Measurements from ENCODE around the gene ADAM30. TPM values are rescaled to one million over a fixed set of nuclear protein-coding genes. Genes with fewer than 3 reads are reported as not detected.

Gene ADAM30
- total RNA-seq, 3 donors from 2014 or later (not counting 1 experiment from before 2014, with no cell fraction given), result 0.13 TPM; not detected in 2

DNA sequence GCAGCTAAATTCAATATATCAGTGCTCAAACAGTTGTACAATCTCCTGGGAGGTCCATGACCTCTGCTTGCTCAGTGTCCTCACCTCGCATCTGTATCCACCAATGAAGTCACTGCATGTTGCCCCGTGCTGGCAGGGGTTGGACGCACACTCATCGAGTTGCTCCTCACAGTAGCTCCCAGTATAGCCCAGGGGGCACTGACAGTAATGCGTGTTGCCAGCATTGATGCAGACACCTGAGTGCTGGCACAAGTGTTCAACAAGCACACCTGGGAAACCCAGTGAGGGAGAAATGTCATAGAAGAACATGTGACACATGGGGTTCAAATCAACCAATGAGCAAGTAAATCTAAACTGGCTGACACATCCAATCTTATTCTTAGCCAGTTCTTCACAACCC is 40.9 kb upstream of the ADAM30 start:
- H3K9me3 ChIP-seq (ENCODE audit: control insufficient read depth, insufficient read depth, low read length), result no peaks in the 10 kb centered on the region
- H3K9me3 Mint-ChIP-seq, result peaks cover 0 to 6% of the 10 kb centered on the region in 2 donors
- peaks cover 46% of the 10 kb centered on the region for H3K36me3 Mint-ChIP-seq
- H3K4me1 Mint-ChIP-seq, result no peaks in the 10 kb centered on the region
- peaks cover 86% of the 10 kb centered on the region for H3K36me3 ChIP-seq (ENCODE audit: control insufficient read depth, insufficient read depth, low read length)
- no peaks in the 10 kb centered on the region for H3K27me3 ChIP-seq (ENCODE audit: control insufficient read depth, insufficient read depth, low read length)
- H3K4me3 ChIP-seq (ENCODE audit: low read length), result no peak overlapping the region
- WGBS (ENCODE audit: insufficient coverage), result 98% methylated on average over 5 of the region's 5 CpGs
- H3K27ac Mint-ChIP-seq, result no peak overlapping the region
- H3K4me1 ChIP-seq (ENCODE audit: control insufficient read depth, insufficient read depth, low read length), result no peaks in the 10 kb centered on the region
- TF ChIP-seq, protein P1, sequence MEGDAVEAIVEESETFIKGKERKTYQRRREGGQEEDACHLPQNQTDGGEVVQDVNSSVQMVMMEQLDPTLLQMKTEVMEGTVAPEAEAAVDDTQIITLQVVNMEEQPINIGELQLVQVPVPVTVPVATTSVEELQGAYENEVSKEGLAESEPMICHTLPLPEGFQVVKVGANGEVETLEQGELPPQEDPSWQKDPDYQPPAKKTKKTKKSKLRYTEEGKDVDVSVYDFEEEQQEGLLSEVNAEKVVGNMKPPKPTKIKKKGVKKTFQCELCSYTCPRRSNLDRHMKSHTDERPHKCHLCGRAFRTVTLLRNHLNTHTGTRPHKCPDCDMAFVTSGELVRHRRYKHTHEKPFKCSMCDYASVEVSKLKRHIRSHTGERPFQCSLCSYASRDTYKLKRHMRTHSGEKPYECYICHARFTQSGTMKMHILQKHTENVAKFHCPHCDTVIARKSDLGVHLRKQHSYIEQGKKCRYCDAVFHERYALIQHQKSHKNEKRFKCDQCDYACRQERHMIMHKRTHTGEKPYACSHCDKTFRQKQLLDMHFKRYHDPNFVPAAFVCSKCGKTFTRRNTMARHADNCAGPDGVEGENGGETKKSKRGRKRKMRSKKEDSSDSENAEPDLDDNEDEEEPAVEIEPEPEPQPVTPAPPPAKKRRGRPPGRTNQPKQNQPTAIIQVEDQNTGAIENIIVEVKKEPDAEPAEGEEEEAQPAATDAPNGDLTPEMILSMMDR (IDR thresholded peaks at IDR 0.05), result no peak
- intact Hi-C loops (cut with micrococcal nuclease), result no loop called here
- no peaks in the 10 kb centered on the region for H3K27me3 Mint-ChIP-seq (ENCODE audit: low read depth in 2 of 2)
- ATAC-seq (no peak), DNase-seq (no peak)
- no peak overlapping the region for H3K27ac ChIP-seq (ENCODE audit: low read length)
- no peak overlapping the region for H3K4me3 Mint-ChIP-seq

DNA sequence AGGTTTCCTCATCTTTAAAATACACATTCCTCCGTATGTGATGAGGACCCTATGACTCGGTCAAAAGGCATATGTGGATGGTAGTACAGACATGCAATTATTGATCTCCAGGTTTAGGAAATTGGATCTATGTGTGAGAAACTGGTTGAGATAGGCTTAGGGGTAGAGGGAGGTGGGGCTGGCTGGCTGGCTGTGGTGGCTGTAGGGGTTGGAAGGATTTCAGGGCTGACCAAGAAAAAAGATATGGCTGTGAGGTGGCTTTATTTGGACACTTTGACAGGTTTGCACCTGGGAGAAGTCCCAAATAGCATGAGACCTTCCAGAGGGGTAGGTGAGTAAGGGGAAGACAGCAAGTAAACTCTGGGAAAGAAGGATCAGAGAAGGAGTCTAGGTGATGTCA is 39.6 kb upstream of the ADAM30 start:
- no peaks in the 10 kb centered on the region for H3K4me1 Mint-ChIP-seq
- peaks cover 74% of the 10 kb centered on the region for H3K36me3 ChIP-seq (ENCODE audit: control insufficient read depth, insufficient read depth, low read length)

DNA sequence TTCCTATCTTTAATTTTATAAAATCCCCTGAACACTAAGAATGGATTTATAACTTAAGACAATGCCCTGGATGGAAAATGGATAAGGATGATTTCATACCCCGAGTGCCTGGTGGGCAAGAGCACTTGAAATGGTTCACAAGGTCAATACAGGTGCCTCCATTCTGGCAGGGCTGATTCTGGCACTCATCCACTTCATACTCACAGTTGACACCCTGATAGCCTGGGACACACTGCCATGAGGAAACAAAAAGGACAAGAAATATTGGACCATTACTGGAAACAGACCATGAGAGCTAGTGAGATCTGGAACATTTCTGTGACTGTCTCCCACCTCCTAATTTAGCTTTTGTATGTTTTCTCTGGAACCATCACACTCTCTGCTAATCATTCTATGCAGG is 39.1 kb upstream of the ADAM30 start:
- Histone ChIP-seq H3K9me3 (ENCODE audit: control insufficient read depth, insufficient read depth, low read length) (no peaks in the 10 kb centered on the region), H3K4me1 (ENCODE audit: control insufficient read depth, insufficient read depth, low read length) (no peaks in the 10 kb centered on the region), H3K27me3 (ENCODE audit: control insufficient read depth, insufficient read depth, low read length) (no peaks in the 10 kb centered on the region), H3K36me3 (ENCODE audit: control insufficient read depth, insufficient read depth, low read length) (peaks cover 68% of the 10 kb centered on the region), H3K27ac (ENCODE audit: low read length) (no peak overlapping the region), H3K4me3 (ENCODE audit: low read length) (no peak overlapping the region)
- ATAC-seq (no peak), DNase-seq (no peak)
- intact Hi-C loops (cut with micrococcal nuclease), result no loop called here
- peaks cover 46% of the 10 kb centered on the region for H3K36me3 Mint-ChIP-seq
- TF ChIP-seq, protein P1 (IDR thresholded peaks at IDR 0.05), result no peak
- 100% methylated on average over 1 of the region's 1 CpG for WGBS (ENCODE audit: insufficient coverage)
- H3K27ac Mint-ChIP-seq, result no peak overlapping the region
- H3K9me3 Mint-ChIP-seq, result peaks cover 0 to 6% of the 10 kb centered on the region in 2 donors
- H3K4me1 Mint-ChIP-seq, result no peaks in the 10 kb centered on the region
- H3K4me3 Mint-ChIP-seq, result no peak overlapping the region
- no peaks in the 10 kb centered on the region for H3K27me3 Mint-ChIP-seq (ENCODE audit: low read depth in 2 of 2)

More for the DNA sequence above, 39.6 kb upstream of the ADAM30 start:
- H3K27me3 Mint-ChIP-seq (ENCODE audit: low read depth in 2 of 2), result no peaks in the 10 kb centered on the region
- peaks cover 46% of the 10 kb centered on the region for H3K36me3 Mint-ChIP-seq
- Histone ChIP-seq H3K9me3 (ENCODE audit: control insufficient read depth, insufficient read depth, low read length) (no peaks in the 10 kb centered on the region), H3K4me3 (ENCODE audit: low read length) (no peak overlapping the region), H3K4me1 (ENCODE audit: control insufficient read depth, insufficient read depth, low read length) (no peaks in the 10 kb centered on the region), H3K27me3 (ENCODE audit: control insufficient read depth, insufficient read depth, low read length) (no peaks in the 10 kb centered on the region), H3K27ac (ENCODE audit: low read length) (no peak overlapping the region)
- WGBS (ENCODE audit: insufficient coverage), result 100% methylated on average over 2 of the region's 2 CpGs
- TF ChIP-seq, protein P1 (IDR thresholded peaks at IDR 0.05), result no peak
- intact Hi-C loops (cut with micrococcal nuclease), result no loop called here
- peaks cover 0 to 6% of the 10 kb centered on the region in 2 donors for H3K9me3 Mint-ChIP-seq
- no peak overlapping the region for H3K27ac Mint-ChIP-seq
- ATAC-seq, result no peak
- no peak for DNase-seq
- H3K4me3 Mint-ChIP-seq, result no peak overlapping the region

DNA sequence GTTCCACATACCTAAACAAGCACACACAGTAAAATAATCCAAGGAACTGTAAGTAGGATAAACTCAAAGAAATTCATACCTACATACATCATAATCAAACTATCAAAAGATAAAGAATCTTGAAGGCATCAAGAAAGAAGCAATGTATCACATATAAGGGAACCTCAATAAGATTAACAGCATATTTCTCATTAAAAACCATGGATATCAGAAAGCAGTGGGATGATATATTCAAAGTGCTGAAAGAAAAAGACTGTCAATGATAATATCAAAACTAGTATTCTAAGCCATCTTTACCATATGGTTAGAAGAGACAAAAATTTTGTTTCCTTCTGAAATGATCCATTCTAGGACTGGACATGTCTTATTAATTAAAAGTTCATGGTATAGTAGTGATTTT is 37.1 kb upstream of the ADAM30 start:
- H3K27ac ChIP-seq (ENCODE audit: low read length), result no peak overlapping the region
- H3K27me3 ChIP-seq (ENCODE audit: control insufficient read depth, insufficient read depth, low read length), result no peaks in the 10 kb centered on the region
- ATAC-seq, result no peak
- H3K9me3 ChIP-seq (ENCODE audit: control insufficient read depth, insufficient read depth, low read length), result no peaks in the 10 kb centered on the region
- H3K27me3 Mint-ChIP-seq (ENCODE audit: low read depth in 2 of 2), result no peaks in the 10 kb centered on the region
- intact Hi-C loops (cut with micrococcal nuclease), result no loop called here
- no peak for DNase-seq
- no peak overlapping the region for H3K4me3 ChIP-seq (ENCODE audit: low read length)
- H3K4me3 Mint-ChIP-seq, result no peak overlapping the region
- H3K36me3 ChIP-seq (ENCODE audit: control insufficient read depth, insufficient read depth, low read length), result peaks cover 67% of the 10 kb centered on the region
- no peaks in the 10 kb centered on the region for H3K4me1 Mint-ChIP-seq
- peaks cover 0 to 6% of the 10 kb centered on the region in 2 donors for H3K9me3 Mint-ChIP-seq
- H3K36me3 Mint-ChIP-seq, result peaks cover 46% of the 10 kb centered on the region
- TF ChIP-seq, protein P1 (IDR thresholded peaks at IDR 0.05), result no peak
- no peak overlapping the region for H3K27ac Mint-ChIP-seq
- no peaks in the 10 kb centered on the region for H3K4me1 ChIP-seq (ENCODE audit: control insufficient read depth, insufficient read depth, low read length)
